IPS-18c (cell line): ENCODE data around the gene ESRRA.
"Not testable (repeated sequence)": the region's sequence is repeated elsewhere in the genome, so short reads cannot be mapped to it uniquely, and the experiment has no call there.

Experiments
- H3K4me3 ChIP-seq: 2 replicates; pipeline ENCODE4 v1.7.0; 2013; ENCODE audit warnings: low read depth, mild to moderate bottlenecking, low read length, moderate library complexity; ENCODE audit not compliant: insufficient read depth
- H3K9me3 ChIP-seq: one replicate; pipeline ENCODE4 v1.6.1; 2013; ENCODE audit warnings: mild to moderate bottlenecking, low read length, moderate library complexity; ENCODE audit not compliant: control insufficient read depth, insufficient read depth

ESRRA gene

DNA sequence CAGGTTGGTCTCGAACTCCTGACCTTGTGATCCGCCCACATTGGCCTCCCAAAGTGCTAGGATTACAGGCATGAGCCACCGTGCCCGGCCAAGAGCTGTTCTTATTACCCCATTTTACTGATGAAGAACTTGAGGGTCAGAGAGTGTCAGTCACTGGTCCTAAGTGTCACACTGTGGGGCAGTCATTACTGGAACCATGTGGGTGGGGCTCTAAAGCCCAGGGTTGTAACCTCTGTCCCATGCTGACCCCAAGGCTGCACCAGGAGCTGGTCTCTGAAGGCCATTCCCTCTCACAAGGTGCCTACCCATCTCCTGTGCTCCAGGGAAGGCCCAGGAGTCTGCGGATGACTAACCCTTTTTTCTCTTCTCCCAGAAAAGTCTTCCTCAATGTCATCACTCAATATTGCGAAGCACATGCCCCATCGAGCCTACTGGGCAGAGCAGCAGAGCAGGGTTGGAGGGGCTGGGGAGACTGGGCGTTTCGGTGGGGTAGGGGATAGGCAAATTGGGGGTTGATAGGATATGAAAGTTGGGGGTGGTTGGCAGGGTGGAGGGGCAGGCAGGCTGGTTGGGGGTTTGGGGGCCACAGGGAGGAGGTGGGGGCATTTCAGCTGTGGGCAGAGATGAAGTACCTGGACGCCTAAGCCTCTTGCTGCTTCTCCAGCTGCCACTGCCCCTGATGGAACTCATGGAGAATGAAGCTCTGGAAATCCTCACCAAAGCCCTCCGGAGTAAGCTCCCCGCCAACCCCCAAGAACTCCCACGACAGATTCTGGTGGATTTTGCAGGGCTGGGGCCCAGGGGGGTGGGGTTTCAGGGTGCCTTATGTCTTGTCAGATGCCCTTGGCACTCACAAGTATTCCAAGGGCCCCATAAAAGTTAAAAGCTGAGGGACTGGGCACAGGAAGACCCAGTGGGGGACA, 2.0 kb upstream of the ESRRA start:
- H3K4me3 ChIP-seq, result no peak overlapping the region
- H3K9me3 ChIP-seq, result no peaks in the 10 kb centered on the region

DNA sequence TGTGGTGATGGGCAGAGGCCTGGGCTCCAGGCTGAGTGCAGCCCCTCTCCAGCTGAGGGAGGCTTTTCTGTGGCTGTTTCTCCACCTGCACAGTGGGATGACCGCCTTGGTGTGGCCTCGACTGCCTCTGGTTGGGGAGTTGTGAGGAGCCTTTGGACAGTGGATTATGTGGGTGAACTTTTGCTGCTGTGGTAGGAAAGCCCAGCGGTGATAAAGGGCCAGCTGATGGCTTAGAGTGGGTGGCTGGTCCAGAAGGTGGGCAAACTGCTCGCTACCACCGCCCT, 1.4 kb upstream of the ESRRA start:
- no peaks in the 10 kb centered on the region for H3K9me3 ChIP-seq

DNA sequence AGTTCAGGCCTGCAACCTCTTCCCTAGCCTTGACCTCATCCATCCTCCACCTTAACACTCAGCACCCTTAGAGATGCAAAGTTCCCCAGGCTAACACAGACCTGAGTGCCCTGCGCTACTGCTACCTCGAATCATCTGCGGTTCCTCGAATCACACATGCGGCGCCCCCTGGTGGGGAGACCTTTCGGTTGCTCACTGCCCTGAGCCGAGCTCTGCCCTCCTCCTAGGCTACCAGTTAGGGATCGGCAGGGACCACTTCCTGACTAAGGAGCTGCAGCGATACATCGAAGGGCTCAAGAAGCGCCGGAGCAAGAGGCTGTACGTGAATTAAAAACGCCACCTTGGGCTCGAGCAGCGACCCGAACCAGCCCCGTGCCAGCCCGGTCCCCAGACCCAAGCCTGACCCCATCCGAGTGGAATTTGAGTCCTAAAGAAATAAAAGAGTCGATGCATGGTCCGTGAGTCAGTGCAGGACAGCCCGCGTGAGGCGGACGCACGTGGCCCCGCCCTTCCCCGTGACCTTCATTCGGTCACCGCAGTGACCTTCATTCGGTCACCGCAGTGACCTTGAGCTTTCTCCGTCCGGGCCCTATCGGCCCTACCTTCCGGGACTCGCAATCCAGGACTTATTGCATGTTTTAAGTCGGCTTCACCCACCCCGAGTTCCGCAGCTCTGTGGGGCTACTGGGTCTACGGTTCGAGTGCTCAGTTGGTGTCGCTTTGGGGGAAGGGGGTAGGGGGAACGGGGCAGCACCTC, 830 bp upstream of the ESRRA start:
- H3K4me3 ChIP-seq, result peak overlapping the region; percentile 54

More for the DNA sequence above, 1.4 kb upstream of the ESRRA start:
- peak overlapping the region; percentile 54; the same call in 1 of the 2 replicates for H3K4me3 ChIP-seq

DNA sequence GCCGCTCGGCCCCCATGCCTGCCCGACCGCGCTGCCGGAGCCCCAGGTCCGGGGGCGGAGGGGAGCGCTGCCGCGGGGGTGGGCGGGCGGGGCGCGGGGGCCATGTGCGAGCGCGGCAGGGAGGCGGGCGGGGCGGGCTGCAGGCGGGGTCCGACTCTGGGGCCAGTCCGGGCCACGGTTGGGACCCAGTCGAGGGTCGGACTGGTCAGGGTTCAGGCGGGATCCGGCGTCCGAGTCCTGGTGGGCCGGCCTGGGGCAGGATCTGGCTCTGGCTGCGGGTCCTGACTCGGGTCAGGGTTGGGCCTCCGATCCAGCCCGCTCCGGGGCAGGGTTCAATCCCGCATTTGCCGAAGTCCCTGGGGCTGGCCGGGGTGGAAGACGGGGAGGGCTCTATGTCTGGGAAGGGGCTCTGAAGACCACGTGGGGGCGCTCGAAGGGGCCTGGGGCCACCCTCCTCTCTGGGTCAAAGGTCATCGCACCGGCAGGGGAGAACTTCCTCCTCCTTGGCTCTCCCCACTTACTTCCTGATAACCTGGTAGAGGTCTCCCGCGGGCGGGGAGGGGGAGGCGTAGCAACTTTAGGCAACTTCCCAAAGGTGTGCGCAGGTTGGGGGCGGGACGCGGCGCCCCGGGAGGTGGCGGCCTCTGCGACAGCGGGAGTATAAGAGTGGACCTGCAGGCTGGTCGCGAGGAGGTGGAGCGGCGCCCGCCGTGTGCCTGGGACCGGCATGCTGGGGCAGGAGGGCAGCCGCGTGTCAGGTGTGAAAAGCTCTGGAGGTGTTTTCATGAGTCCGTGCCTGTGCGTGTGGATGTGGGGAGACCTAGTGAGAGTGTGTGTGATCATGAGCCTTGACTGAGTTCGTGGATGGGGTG, 603 bp downstream of the ESRRA start:
- no peaks in the 10 kb centered on the region for H3K9me3 ChIP-seq

More for the DNA sequence above, 830 bp upstream of the ESRRA start:
- H3K9me3 ChIP-seq, result no peaks in the 10 kb centered on the region

DNA sequence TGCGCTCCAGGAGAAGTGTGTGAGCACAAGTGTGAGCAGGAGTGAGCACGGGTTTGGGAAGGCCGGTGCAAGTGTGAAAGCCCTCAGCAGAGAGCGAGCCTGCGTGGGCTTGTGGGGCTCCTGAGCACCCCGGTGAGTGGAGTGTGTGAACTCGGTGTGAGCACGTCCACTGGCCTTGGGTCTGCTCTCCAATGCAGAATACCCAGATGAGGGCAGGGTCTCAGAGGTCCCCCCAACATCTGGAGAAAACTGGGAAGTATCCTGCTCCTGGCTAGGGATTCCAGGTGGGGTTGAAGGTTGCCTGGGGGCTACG, 1.2 kb downstream of the ESRRA start:
- Histone ChIP-seq H3K4me3 (peak overlapping the region; percentile 67), H3K9me3 (no peaks in the 10 kb centered on the region)

More for the DNA sequence above, 603 bp downstream of the ESRRA start:
- H3K4me3 ChIP-seq, result peak overlapping the region; percentile 67

DNA sequence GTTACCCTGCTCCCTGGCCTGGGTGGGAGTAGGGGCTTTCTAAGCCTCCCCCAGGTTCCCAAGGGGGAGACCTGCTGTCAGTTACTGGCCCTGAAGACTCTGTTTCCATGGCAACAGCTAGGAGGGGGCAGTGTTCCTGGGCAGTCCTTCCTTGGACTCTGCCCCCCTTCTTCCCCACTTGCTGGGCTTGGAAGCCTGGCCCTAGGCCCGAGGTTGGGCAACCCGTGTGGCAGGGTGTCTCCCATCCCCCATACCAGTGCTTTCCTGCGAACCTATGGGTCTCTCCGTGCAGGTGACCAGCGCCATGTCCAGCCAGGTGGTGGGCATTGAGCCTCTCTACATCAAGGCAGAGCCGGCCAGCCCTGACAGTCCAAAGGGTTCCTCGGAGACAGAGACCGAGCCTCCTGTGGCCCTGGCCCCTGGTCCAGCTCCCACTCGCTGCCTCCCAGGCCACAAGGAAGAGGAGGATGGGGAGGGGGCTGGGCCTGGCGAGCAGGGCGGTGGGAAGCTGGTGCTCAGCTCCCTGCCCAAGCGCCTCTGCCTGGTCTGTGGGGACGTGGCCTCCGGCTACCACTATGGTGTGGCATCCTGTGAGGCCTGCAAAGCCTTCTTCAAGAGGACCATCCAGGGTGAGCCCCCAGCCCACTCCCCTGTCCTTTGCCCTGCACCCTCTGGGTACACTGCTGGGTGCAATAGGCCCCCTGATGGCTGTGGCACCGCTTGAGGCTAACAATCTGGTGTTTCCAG, 1.7 kb downstream of the ESRRA start:
- H3K9me3 ChIP-seq, result no peaks in the 10 kb centered on the region
- peak overlapping the region; percentile 67 for H3K4me3 ChIP-seq

DNA sequence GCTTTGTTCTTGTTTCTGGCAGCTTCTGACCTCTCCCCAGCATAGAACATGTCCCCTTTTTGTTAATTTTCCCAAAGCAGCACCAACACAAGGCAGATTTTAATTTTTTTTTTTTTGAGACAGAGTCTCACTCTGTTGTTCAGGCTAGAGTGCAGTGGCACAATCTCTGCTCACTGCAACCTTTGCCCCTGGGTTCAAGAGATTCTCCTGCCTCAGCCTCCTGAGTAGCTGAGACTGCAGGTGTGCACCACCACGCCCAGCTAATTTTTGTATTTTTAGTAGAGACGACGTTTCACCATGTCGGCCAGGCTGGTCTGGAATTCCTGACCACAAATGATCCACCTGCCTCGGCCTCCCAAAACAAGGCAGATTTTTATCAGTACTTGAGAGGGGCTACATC, 2.5 kb downstream of the ESRRA start:
- not testable (repeated sequence) for H3K9me3 ChIP-seq, H3K4me3 ChIP-seq

DNA sequence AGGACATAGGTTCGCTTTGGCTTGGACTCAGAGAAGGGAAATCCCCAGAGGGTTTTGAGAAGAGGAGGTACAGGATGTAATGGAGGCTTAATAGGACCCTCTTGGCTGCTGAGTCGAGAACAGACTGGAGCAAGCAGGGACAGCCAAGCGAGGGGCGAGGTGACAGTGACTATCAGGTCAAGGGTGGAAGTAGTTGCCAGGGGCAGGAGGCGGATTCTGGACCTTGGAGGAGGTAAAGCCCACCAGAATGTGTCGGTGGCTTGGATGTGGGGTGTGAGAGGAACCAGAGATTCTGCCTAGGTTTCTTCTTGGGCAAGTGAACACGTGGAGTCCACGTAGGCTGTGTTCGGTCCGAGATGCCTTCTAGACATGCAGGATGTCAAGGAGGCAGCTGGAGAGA, 7.6 kb downstream of the ESRRA start:
- no peaks in the 10 kb centered on the region for H3K9me3 ChIP-seq
- H3K4me3 ChIP-seq, result no peak overlapping the region

DNA sequence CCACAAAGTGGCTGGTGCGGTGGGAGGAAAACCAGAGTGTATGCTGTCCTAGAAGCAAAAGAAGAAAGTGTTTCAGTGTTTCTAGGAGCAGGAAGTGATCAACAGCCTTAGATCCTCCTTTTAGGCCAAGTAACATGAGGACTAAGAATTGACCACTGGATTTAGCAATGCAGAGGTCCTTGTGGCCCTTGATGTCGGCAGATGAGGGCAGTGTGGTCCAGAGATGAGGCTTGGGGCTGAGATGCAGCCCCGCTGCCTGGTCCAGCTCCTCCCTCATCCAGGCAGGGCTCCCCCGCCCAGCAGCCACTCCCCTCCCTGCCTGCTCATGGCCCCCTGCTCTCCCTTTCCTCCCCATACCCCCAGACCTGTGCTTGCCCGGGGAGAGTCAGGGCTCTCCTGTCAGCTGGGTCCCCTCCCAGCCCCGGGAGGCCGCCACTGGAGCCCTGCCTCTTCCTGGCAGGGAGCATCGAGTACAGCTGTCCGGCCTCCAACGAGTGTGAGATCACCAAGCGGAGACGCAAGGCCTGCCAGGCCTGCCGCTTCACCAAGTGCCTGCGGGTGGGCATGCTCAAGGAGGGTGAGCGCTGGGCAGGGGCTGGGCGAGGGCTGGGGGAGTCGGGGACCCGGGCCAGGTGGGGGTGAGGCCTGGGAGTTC, 8.3 kb downstream of the ESRRA start:
- H3K9me3 ChIP-seq, result no peaks in the 10 kb centered on the region
- H3K4me3 ChIP-seq, result no peak overlapping the region

DNA sequence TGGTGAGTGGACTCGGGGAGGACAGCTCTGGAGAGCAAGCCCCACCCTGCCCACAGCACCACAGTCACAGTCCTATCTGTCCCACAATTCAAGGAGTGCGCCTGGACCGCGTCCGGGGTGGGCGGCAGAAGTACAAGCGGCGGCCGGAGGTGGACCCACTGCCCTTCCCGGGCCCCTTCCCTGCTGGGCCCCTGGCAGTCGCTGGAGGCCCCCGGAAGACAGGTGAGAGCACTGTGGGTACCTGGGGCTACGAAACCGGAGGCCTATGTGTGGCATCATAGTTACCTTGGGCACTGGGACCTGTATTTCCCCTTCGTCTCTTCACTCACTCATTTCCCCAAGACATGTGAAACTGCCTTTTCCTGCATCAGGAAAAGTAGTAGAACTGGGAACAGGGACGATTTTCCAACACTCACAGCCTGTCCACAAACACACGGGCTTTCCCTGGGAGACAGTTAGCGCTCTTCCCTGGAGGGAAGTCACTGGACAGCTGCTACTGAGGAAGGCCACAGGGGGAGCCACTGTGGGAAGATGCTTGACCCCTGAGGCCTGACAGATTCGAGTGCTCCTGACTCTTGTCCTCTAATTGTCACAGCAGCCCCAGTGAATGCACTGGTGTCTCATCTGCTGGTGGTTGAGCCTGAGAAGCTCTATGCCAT, 9.0 kb downstream of the ESRRA start:
- Histone ChIP-seq H3K4me3 (no peak overlapping the region), H3K9me3 (no peaks in the 10 kb centered on the region)

DNA sequence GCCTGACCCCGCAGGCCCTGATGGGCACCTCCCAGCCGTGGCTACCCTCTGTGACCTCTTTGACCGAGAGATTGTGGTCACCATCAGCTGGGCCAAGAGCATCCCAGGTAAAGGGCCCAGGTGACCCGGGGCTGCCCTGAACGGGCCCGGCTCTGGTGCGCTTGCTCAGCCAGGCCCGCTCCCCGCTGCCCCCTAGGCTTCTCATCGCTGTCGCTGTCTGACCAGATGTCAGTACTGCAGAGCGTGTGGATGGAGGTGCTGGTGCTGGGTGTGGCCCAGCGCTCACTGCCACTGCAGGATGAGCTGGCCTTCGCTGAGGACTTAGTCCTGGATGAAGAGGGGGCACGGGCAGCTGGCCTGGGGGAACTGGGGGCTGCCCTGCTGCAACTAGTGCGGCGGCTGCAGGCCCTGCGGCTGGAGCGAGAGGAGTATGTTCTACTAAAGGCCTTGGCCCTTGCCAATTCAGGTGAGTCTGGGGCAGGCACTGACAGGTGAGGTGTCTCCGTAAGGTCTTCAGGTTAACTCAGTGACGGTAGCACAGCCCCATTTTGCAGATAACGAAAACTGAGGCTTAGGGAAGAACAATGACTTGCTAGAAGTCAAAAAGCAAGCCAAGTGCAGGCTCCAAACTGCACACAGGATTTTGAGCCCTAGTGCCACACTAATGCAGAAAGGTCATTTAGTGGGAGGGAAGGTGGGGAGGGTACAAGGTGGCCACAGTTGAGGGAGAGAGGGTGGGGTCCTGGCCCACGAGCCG, 9.7 kb downstream of the ESRRA start:
- H3K9me3 ChIP-seq, result no peaks in the 10 kb centered on the region
- no peak overlapping the region; the same call in 1 of the 2 replicates for H3K4me3 ChIP-seq

DNA sequence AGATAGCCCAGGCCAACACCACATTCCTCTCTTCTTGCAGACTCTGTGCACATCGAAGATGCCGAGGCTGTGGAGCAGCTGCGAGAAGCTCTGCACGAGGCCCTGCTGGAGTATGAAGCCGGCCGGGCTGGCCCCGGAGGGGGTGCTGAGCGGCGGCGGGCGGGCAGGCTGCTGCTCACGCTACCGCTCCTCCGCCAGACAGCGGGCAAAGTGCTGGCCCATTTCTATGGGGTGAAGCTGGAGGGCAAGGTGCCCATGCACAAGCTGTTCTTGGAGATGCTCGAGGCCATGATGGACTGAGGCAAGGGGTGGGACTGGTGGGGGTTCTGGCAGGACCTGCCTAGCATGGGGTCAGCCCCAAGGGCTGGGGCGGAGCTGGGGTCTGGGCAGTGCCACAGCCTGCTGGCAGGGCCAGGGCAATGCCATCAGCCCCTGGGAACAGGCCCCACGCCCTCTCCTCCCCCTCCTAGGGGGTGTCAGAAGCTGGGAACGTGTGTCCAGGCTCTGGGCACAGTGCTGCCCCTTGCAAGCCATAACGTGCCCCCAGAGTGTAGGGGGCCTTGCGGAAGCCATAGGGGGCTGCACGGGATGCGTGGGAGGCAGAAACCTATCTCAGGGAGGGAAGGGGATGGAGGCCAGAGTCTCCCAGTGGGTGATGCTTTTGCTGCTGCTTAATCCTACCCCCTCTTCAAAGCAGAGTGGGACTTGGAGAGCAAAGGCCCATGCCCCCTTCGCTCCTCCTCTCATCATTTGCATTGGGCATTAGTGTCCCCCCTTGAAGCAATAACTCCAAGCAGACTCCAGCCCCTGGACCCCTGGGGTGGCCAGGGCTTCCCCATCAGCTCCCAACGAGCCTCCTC, 10.6 kb downstream of the ESRRA start:
- H3K4me3 ChIP-seq, H3K9me3 ChIP-seq: not testable (repeated sequence)

DNA sequence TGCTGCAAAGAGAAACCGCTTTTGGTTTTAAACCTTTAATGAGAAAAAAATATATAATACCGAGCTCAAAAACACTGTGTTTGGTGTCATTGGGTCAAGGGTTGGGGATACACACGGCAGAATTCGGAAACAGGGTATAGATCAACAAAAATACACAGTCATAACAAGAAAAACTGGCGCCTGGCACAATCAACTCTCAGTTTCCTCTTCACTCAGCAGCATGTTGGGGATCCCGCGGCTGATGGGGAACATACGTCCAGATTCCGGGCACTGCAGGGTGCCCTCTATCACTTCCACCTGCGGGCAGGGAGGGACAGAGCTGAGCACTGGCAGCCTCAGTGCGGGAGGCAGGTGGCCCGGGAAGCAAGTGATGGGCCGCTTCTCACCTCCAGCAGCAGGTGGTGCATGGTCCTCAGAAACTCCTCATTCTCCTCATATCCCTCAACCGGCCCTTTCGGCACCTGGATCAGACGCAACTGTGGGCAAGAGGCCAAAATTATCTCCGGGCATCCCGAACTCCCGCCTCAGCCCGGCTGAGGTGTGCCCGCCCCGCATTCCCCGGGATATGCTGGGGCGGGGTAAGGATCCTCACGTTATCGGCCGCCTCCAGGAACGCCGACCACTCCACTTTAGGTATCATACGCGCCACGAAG, 11.5 kb downstream of the ESRRA start:
- peak overlapping the region; percentile 95 for H3K4me3 ChIP-seq
- no peaks in the 10 kb centered on the region for H3K9me3 ChIP-seq

DNA sequence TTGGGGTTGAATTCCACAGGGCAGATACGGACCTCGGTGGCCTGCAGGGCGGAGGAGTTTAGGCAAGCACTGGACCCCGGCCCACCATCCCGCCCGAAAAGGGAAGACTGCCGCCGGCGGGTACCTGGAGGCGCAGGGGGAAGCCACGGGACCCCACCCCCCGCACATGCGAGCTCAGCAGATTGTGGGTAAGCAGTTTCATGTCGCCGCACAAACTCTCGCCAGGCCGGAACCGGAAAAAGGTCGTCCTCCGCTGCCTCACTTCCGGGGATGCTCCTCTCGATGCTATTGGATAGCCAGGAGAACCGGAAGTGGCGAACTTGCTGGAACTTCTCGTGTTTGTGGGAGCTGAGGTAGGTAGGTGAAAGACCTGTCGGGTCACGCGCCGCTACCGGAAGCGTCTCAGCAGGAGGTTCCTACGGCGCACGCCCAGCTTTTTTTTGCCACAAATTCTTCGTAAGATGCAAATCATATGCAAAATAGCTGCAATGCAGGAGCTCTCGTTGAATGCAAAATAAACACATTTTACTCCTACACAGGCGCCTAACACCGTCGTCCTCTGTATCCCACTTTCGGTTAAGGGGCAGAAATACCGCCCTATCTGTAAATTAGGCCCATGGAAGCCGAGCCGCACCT, 12.1 kb downstream of the ESRRA start, which contains the start of gene TRMT112:
TSS of gene TRMT112 (minus strand) at position 235 of the 636 bp plus-strand sequence. CDS start at position 202, 33 bp downstream.
- peak within 1 kb of the TSS; percentile 95 for H3K4me3 ChIP-seq
- no peaks in the 10 kb centered on the region for H3K9me3 ChIP-seq
